Neural progenitor cell (in vitro differentiated cells): ENCODE results near the gene REPIN1. TPM values are rescaled to one million over a fixed set of nuclear protein-coding genes. Genes with fewer than 3 reads are reported as not detected.

Experiments used
- DNase-seq: peaks from one replicate; pipeline ENCODE4 v3.0.0-alpha.2; 2016; ENCODE audit warnings: low spot score
- H2AFZ ChIP-seq: fragments of 200-600 bp; sonication (generic); replicated peaks from 2 replicates; pipeline ENCODE4 v1.6.1; 2016; ENCODE audit warnings: antibody characterized with exemption
- H3F3A ChIP-seq: fragments of 200-600 bp; sonication (generic); 2 replicates; pipeline ENCODE4 v1.6.1; 2016; ENCODE audit warnings: antibody characterized with exemption, low read depth
- H3K27ac ChIP-seq: fragments of 200-600 bp; sonication (generic); 2 replicates; pipeline ENCODE4 v1.5.1; 2016; ENCODE audit warnings: mild to moderate bottlenecking
- H3K27me3 ChIP-seq: fragments of 200-600 bp; sonication (generic); 2 replicates; pipeline ENCODE4 v1.6.1; 2016; ENCODE audit warnings: mild to moderate bottlenecking, moderate library complexity
- H3K36me3 ChIP-seq: fragments of 200-600 bp; sonication (generic); 2 replicates; pipeline ENCODE4 v1.5.1; 2016
- H3K4me1 ChIP-seq: fragments of 200-600 bp; sonication (generic); 2 replicates; pipeline ENCODE4 v1.6.1; 2016; ENCODE audit warnings: mixed run types
- H3K4me2 ChIP-seq: fragments of 200-600 bp; sonication (generic); 2 replicates; pipeline ENCODE4 v1.6.1; 2016
- H3K4me3 ChIP-seq: fragments of 200-600 bp; sonication (generic); 2 replicates; pipeline ENCODE4 v1.5.1; 2016
- H3K79me2 ChIP-seq: fragments of 200-600 bp; sonication (generic); 2 replicates; pipeline ENCODE4 v1.6.1; 2016; ENCODE audit warnings: low read depth
- H3K9ac ChIP-seq: fragments of 200-600 bp; sonication (generic); 2 replicates; pipeline ENCODE4 v1.6.1; 2016
- H3K9me3 ChIP-seq: fragments of 200-600 bp; sonication (generic); 2 replicates; pipeline ENCODE4 v1.5.1; 2016; ENCODE audit warnings: low read depth
- H4K20me1 ChIP-seq: fragments of 200-600 bp; sonication (generic); 2 replicates; pipeline ENCODE4 v1.6.1; 2016; ENCODE audit warnings: low read depth
- H3K27ac Mint-ChIP-seq: 3 replicates; pipeline ENCODE4 v1.8.0; 2021; ENCODE audit warnings: mixed read lengths
- H3K27me3 Mint-ChIP-seq: 2 replicates; pipeline ENCODE4 v1.8.0; 2022; ENCODE audit warnings: low read depth, mild to moderate bottlenecking, inconsistent platforms, moderate library complexity, mixed read lengths; ENCODE audit not compliant: insufficient read depth
- H3K36me3 Mint-ChIP-seq: 3 replicates; pipeline ENCODE4 v1.8.0; 2021; ENCODE audit warnings: mixed read lengths
- H3K4me1 Mint-ChIP-seq: 3 replicates; pipeline ENCODE4 v1.8.0; 2021; ENCODE audit warnings: mixed read lengths
- H3K4me3 Mint-ChIP-seq: 3 replicates; pipeline ENCODE4 v1.8.0; 2021; ENCODE audit warnings: mild to moderate bottlenecking, moderate library complexity, mixed read lengths
- H3K9me3 Mint-ChIP-seq: 3 replicates; pipeline ENCODE4 v1.8.0; 2020; ENCODE audit warnings: mixed read lengths
- CTCF ChIP-seq: fragments of 200-600 bp; sonication (generic); IDR thresholded peaks from 2 replicates; pipeline ENCODE4 v1.5.1; 2017; ENCODE audit warnings: antibody characterized with exemption, mild to moderate bottlenecking
- EZH2 ChIP-seq: fragments of 200-600 bp; sonication (generic); IDR thresholded peaks from 2 replicates; pipeline ENCODE4 v1.6.1; 2017; ENCODE audit warnings: antibody characterized with exemption, mild to moderate bottlenecking, moderate library complexity
- EZH2phosphoT487 ChIP-seq: fragments of 200-600 bp; sonication (generic); IDR thresholded peaks from 2 replicates; pipeline ENCODE4 v1.6.1; 2017; ENCODE audit warnings: antibody characterized with exemption
- total RNA-seq: library from RNA; depleted of rRNA; stranded (reverse); fragments of >200 nt; gene quantifications from 2 replicates; pipeline ENCODE4 v1.2.3, GENCODE V29; 2015; ENCODE audit warnings: low replicate concordance

REPIN1 gene
- total RNA-seq, 1 donor from 2014 or later: 18.0 TPM

GRCh38 chr7:150361402-150361801 lies 7.2 kb upstream of the REPIN1 start:
- no peaks in the 10 kb centered on the region for H3K79me2 ChIP-seq
- Mint-ChIP-seq H3K27ac (peak overlapping the region; percentile 79), H3K4me1 (peaks cover 51% of the 10 kb centered on the region), H3K9me3 (peaks cover 2% of the 10 kb centered on the region), H3K36me3 (no peaks in the 10 kb centered on the region), H3K27me3 (peaks cover 13% of the 10 kb centered on the region), H3K4me3 (peak overlapping the region; percentile 12)
- no peak overlapping the region for H2AFZ ChIP-seq
- H3K9me3 ChIP-seq: no peaks in the 10 kb centered on the region
- H3K36me3 ChIP-seq: no peaks in the 10 kb centered on the region
- no peak overlapping the region for H3K9ac ChIP-seq
- H3K27ac ChIP-seq: no peak overlapping the region
- H4K20me1 ChIP-seq: no peaks in the 10 kb centered on the region
- no peaks in the 10 kb centered on the region for H3K27me3 ChIP-seq
- DNase-seq: peak; percentile 28
- H3F3A ChIP-seq: peaks cover 28% of the 10 kb centered on the region
- no peak for TF ChIP-seq EZH2
- peaks cover 14% of the 10 kb centered on the region for H3K4me1 ChIP-seq
- no peak overlapping the region for H3K4me2 ChIP-seq
- H3K4me3 ChIP-seq: no peak overlapping the region

DNA sequence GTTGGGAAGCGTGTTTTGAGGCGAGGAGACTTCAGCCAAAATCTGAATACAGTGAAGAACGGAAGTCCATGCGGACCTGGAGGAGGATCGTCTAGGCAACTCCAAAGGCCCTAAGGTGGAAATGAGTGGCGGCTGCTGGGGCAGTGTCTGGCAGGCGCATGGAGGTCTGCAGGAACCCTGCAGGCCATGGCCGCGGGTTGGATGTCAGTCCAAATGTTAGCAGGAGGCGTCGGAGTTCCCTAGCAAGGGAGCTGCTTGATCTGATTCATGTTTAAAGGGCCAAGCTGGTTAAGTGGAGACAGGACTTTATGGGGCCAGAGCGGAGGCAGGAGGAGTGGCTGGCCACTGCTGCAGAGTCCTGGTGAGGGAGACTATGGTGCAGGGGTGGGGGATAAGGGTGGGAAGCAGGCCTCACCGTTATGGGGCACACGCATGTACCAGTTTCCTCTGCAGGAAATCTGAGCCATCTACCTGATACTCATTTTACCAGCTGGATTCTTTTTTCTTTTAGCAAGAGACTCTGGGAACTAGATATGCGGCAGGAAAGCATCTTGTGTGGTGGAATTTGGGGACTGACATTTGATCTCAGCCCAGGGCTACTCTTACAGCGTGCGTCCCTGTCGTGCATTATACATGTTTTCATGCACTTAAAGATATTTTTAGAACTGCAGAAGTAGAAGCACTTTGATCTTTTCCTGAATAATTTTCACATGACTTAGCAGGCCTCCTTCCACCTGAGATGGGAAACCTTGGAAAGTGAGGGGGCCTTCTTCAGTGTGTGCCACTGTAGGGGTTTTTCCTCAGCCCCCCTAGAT lies 6.6 kb upstream of the REPIN1 start:
- Mint-ChIP-seq H3K27me3 (peaks cover 13% of the 10 kb centered on the region), H3K9me3 (peaks cover 2% of the 10 kb centered on the region), H3K4me3 (peak overlapping the region; percentile 12), H3K27ac (peak overlapping the region; percentile 79), H3K36me3 (no peaks in the 10 kb centered on the region), H3K4me1 (peaks cover 49% of the 10 kb centered on the region)
- Histone ChIP-seq H3K9ac (no peak overlapping the region), H3K4me3 (no peak overlapping the region), H3K27me3 (no peaks in the 10 kb centered on the region), H4K20me1 (no peaks in the 10 kb centered on the region), H3K4me2 (no peak overlapping the region), H3K79me2 (no peaks in the 10 kb centered on the region), H3K4me1 (peaks cover 14% of the 10 kb centered on the region), H3K36me3 (no peaks in the 10 kb centered on the region), H3K9me3 (no peaks in the 10 kb centered on the region), H2AFZ (no peak overlapping the region), H3K27ac (no peak overlapping the region), H3F3A (peaks cover 31% of the 10 kb centered on the region)
- peak; percentile 5 for DNase-seq
- TF ChIP-seq EZH2phosphoT487: no peak
- no peak for TF ChIP-seq EZH2
- no peak for TF ChIP-seq CTCF

DNA sequence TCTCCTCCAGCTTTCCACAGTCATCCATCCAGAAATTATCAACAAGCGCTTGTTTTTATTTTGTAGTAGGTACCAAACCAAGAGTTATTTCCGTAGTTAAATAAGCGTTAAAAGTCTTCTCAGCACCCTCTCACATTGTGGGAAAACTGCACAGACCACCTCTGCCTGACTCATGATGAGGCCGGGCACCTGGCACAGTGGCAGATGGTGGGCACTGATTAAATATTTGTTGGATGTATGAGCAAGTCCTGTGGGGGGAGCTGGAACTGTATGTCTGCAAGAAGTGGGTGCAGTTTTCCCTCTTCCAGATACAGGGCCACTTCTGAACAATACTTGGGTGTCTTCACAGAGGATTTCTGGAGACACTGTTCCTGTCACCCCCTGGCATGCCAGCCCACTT lies 5.3 kb upstream of the REPIN1 start:
- H3K27ac ChIP-seq: no peak overlapping the region
- Mint-ChIP-seq H3K27ac (peak overlapping the region; percentile 79), H3K9me3 (peaks cover 2% of the 10 kb centered on the region), H3K4me1 (peaks cover 55% of the 10 kb centered on the region), H3K27me3 (peaks cover 11% of the 10 kb centered on the region), H3K36me3 (no peaks in the 10 kb centered on the region), H3K4me3 (no peak overlapping the region)
- no peaks in the 10 kb centered on the region for H3K36me3 ChIP-seq
- H3K4me1 ChIP-seq: peaks cover 21% of the 10 kb centered on the region
- no peak overlapping the region for H3K4me3 ChIP-seq
- TF ChIP-seq CTCF: no peak
- no peak for TF ChIP-seq EZH2phosphoT487
- no peak for TF ChIP-seq EZH2
- H3K9ac ChIP-seq: no peak overlapping the region
- H4K20me1 ChIP-seq: no peaks in the 10 kb centered on the region
- H3K27me3 ChIP-seq: no peaks in the 10 kb centered on the region
- H3F3A ChIP-seq: peaks cover 34% of the 10 kb centered on the region
- H3K79me2 ChIP-seq: no peaks in the 10 kb centered on the region
- DNase-seq: no peak
- no peaks in the 10 kb centered on the region for H3K9me3 ChIP-seq
- no peak overlapping the region for H3K4me2 ChIP-seq
- no peak overlapping the region for H2AFZ ChIP-seq

DNA sequence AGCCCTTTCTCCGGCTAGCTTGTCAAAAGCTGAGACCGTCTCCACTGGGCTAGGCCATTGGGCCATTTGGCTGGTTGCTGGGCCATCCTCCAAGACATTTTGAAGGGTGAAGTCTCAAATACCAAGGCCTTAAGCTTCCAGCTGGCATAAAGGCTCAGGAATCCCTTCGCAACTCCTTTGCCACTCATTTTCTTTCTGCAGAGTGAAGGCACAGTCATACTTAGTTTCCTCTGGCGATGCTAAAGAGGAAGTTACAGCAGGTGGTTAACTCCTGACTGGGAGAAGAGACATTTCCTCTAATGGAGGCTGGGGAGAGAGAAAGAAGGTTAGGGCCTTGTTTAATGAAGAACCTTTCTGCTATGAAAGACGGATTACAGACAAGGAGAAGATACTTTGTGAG lies 4.8 kb upstream of the REPIN1 start:
- Mint-ChIP-seq H3K9me3 (peaks cover 2% of the 10 kb centered on the region), H3K4me3 (no peak overlapping the region), H3K4me1 (peaks cover 55% of the 10 kb centered on the region), H3K27me3 (peaks cover 11% of the 10 kb centered on the region), H3K27ac (no peak overlapping the region), H3K36me3 (no peaks in the 10 kb centered on the region)
- Histone ChIP-seq H4K20me1 (no peaks in the 10 kb centered on the region), H3K36me3 (no peaks in the 10 kb centered on the region), H3K9me3 (no peaks in the 10 kb centered on the region), H3K27ac (no peak overlapping the region), H3K9ac (no peak overlapping the region), H2AFZ (no peak overlapping the region), H3F3A (peaks cover 32% of the 10 kb centered on the region), H3K4me3 (no peak overlapping the region), H3K4me1 (peaks cover 21% of the 10 kb centered on the region), H3K79me2 (peaks cover 1% of the 10 kb centered on the region), H3K27me3 (no peaks in the 10 kb centered on the region), H3K4me2 (no peak overlapping the region)
- DNase-seq: no peak
- TF ChIP-seq EZH2phosphoT487 (no peak), EZH2 (no peak), CTCF (no peak)
